ENCODE data around the gene ETV6. TPM values are rescaled to one million over a fixed set of nuclear protein-coding genes. Genes with fewer than 3 reads are reported as not detected.
A peak's percentile ranks its signal among the peaks of the same experiment; 100 is the strongest.

The ETV6 gene
- total RNA-seq, 2 donors from 2014 or later = 17.5 to 17.9 TPM

DNA sequence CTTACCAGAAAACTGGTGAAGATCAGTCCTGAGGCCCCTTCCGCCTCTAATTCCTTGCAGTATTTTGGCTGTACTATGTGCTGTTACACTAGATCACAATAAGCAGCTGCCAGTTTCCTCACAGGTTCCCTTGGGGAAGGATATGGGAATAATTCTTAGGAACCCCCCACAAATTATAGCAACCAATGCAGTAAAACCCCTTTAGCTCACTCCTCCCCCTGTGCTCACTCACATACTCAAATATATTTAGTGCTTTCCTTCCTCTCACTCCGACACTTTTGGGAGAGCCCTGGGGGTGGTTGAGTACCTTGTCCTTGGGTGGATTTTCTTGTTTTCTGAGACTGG, 162.7 kb downstream of the ETV6 start:
- Histone ChIP-seq H3K9me3 (no peaks in the 10 kb centered on the region), H3K36me3 (replicated peaks in 1 of 2; ENCODE audit: insufficient read depth in 1 of 2, low read depth in 2 of 2) (no peaks in the 10 kb centered on the region), H3K27me3 (no peaks in the 10 kb centered on the region), H3K27ac (peak overlapping the region in 3 of 4 donors; percentile 46 to 80 (median 79)), H3K4me1 (peaks cover 40% of the 10 kb centered on the region), H3K4me3 (no peak overlapping the region)
- ATAC-seq (peak; percentile 22), DNase-seq (no peak)
- WGBS, 2 donors = 64 to 93% methylated on average over 2 of the region's 2 CpGs
- no peak for TF ChIP-seq POLR2A (IDR thresholded peaks at IDR 0.05)
- TF ChIP-seq, protein P1, sequence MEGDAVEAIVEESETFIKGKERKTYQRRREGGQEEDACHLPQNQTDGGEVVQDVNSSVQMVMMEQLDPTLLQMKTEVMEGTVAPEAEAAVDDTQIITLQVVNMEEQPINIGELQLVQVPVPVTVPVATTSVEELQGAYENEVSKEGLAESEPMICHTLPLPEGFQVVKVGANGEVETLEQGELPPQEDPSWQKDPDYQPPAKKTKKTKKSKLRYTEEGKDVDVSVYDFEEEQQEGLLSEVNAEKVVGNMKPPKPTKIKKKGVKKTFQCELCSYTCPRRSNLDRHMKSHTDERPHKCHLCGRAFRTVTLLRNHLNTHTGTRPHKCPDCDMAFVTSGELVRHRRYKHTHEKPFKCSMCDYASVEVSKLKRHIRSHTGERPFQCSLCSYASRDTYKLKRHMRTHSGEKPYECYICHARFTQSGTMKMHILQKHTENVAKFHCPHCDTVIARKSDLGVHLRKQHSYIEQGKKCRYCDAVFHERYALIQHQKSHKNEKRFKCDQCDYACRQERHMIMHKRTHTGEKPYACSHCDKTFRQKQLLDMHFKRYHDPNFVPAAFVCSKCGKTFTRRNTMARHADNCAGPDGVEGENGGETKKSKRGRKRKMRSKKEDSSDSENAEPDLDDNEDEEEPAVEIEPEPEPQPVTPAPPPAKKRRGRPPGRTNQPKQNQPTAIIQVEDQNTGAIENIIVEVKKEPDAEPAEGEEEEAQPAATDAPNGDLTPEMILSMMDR (IDR thresholded peaks at IDR 0.05) = no peak
- intact Hi-C loops (cut with DNase I) = no loop called here

DNA sequence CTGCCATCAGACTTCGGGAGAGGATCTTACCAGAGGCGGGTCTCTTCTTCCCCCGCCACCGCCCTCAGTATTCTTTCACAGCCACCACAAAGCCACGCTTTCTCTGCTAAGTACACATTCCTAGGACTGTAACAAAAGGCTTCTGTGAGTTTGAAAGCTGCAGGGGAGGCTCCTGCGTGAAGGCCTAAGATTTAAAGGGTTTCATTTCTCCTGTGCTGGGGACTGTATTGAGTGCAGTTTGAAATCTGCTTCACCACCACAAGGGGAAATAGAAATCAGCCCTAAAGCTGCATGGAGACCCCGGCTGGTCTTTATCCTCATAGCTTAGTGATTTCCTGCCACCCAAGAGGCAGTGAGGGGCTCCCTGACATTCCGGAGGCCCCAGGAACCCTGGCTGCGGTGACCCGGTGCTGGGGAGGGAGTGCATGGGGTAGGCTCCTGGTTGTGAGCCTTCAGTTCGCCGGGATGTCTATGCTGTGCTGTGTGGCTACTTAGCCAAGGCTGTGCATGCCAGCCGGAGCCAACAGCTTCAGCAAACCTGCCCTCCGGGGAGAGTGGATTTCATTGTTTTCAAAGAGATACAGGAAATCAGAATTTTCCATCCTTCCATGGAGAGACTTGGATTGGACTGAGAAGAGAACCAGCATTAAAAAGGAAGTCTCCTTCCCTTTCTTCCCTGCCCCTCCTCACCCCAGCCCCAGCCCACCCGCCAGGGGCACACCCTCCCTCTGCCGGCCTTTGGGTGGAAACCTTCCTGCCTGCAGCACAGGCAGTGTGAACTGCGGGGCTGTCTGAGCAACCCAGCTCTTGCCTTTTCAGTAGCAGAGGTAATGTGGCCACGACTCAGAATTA, 163.3 kb downstream of the ETV6 start:
- intact Hi-C loops (cut with DNase I) = no loop called here
- Histone ChIP-seq H3K27me3 (no peaks in the 10 kb centered on the region), H3K4me3 (no peak overlapping the region), H3K36me3 (replicated peaks in 1 of 2; ENCODE audit: insufficient read depth in 1 of 2, low read depth in 2 of 2) (no peaks in the 10 kb centered on the region), H3K27ac (peak overlapping the region; percentile 46 to 80 (median 69)), H3K9me3 (no peaks in the 10 kb centered on the region), H3K4me1 (peaks cover 45% of the 10 kb centered on the region)
- no peak for DNase-seq
- ATAC-seq = peak; percentile 61
- 37 to 47% methylated on average over 9 to 18 of the region's 18 CpGs for WGBS, 2 donors
- TF ChIP-seq, protein P1 (IDR thresholded peaks at IDR 0.05) = peak in 1 of 7 experiments; percentile 25
- TF ChIP-seq POLR2A (IDR thresholded peaks at IDR 0.05) = no peak

- TF ChIP-seq, protein P1 (IDR thresholded peaks at IDR 0.05) = no peak
- no peak for TF ChIP-seq POLR2A (IDR thresholded peaks at IDR 0.05)
- DNase-seq = no peak
- ATAC-seq = peak; percentile 27
- Histone ChIP-seq H3K4me1 (peaks cover 50% of the 10 kb centered on the region), H3K4me3 (no peak overlapping the region), H3K27me3 (no peaks in the 10 kb centered on the region), H3K27ac (peak overlapping the region; percentile 46 to 80 (median 69)), H3K36me3 (replicated peaks in 1 of 2; ENCODE audit: insufficient read depth in 1 of 2, low read depth in 2 of 2) (no peaks in the 10 kb centered on the region), H3K9me3 (no peaks in the 10 kb centered on the region)
- WGBS, 2 donors = 14 to 20% methylated on average over 3 of the region's 3 CpGs
- intact Hi-C loops (cut with DNase I) = no loop called here
These were observed 164.0 kb downstream of the ETV6 start for GRCh38 chr12:11813438-11813813.

- WGBS, 2 donors = 36 to 44% methylated on average over 3 of the region's 3 CpGs
- DNase-seq (no peak), ATAC-seq (no peak)
- peaks cover 50% of the 10 kb centered on the region for H3K4me1 ChIP-seq
- TF ChIP-seq POLR2A (IDR thresholded peaks at IDR 0.05) = no peak
- TF ChIP-seq, protein P1 (IDR thresholded peaks at IDR 0.05) = no peak
- no peaks in the 10 kb centered on the region for H3K36me3 ChIP-seq (replicated peaks in 1 of 2; ENCODE audit: insufficient read depth in 1 of 2, low read depth in 2 of 2)
- H3K27ac ChIP-seq = no peak overlapping the region
- H3K27me3 ChIP-seq = no peaks in the 10 kb centered on the region
- H3K4me3 ChIP-seq = no peak overlapping the region
- no peaks in the 10 kb centered on the region for H3K9me3 ChIP-seq
- intact Hi-C loops (cut with DNase I) = no loop called here
These were observed 164.9 kb downstream of the ETV6 start for GRCh38 chr12:11814374-11814773.

- no peak for TF ChIP-seq POLR2A (IDR thresholded peaks at IDR 0.05)
- TF ChIP-seq, protein P1 (IDR thresholded peaks at IDR 0.05) = no peak
- WGBS, 2 donors = 64 to 88% methylated on average over 4 to 5 of the region's 5 CpGs
- no peak overlapping the region for H3K27ac ChIP-seq
- peaks cover 49% of the 10 kb centered on the region for H3K4me1 ChIP-seq
- intact Hi-C loops (cut with DNase I) = no loop called here
- H3K36me3 ChIP-seq (replicated peaks in 1 of 2; ENCODE audit: insufficient read depth in 1 of 2, low read depth in 2 of 2) = no peaks in the 10 kb centered on the region
- no peaks in the 10 kb centered on the region for H3K27me3 ChIP-seq
- ATAC-seq (no peak), DNase-seq (peak in 1 of 4 donors; percentile 32)
- H3K9me3 ChIP-seq = no peaks in the 10 kb centered on the region
- no peak overlapping the region for H3K4me3 ChIP-seq
These were observed 165.9 kb downstream of the ETV6 start for GRCh38 chr12:11815397-11815796.
